ENCODE measurements around the gene CTBP1.

The CTBP1 gene

DNA sequence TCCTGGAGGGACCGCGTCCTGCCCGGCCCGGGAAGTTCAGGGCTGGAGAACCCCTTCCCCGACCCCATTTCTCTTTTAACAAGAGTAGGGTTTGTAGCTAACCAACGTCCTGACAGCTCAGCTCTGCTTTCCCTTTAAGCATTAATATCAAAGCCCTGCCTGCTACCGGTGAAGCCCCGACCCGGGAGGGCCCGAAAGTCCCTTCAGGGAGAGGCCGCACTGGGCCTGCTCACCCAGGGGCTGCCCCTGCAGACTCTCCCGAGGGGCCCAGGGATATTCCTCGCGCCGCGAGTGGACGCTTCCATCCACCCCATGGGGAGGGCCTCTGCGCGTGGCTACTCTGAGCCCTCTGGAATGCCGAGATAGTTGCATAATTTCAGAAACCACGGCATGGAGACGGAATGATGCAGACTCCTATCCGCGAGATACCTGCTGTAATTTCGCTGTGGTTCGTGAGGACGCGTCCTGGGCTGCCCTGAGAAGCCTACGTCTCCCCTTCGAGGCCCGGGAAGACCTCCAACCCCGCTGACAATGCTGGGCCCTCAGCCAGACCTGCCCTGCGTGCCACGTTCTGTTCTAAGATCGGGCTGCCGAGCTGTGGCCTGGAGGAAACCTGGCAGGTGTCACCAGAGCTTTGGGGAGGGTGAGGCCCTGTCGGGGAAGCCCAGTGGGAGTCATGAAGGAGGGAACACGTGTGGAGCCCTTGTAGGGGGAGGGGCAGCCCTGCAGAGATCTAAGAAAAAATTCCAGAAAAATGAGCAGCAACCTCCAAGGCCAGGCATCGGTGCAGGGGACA is 999 bp upstream of the CTBP1 start:
- peak; percentile 73 for DNase-seq (ENCODE audit: low spot score)

DNA sequence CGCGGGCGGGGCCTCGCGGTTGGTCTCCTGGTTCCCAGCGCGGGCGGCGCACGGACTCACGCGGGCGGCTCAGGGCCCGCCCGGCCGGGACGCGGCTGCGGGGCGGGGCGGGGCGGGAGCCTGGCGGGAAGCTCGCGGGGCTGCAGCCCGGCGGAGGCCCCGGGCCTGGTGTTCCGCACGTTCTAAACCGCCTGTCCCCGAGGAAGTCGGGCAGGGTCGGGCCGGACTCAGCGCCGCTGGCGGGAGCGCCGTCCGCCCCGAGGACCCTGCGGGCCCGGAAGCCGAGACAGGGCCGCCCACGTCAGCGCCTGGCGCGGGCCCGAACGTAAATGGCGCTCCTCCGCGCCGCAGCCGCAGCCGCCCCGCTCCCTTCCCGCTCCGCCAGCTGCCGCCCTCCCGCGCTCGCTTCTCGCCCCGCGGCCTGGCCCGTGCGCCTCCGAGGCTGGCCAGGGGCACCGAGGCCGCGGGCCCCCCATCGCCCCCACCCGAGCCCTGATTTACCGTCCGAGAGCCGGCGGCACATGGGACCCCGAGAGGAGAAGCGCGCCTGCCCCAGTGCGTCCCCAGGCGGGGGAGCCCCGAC is 309 bp upstream of the CTBP1 start:
- DNase-seq (ENCODE audit: low spot score): peak; percentile 95

DNA sequence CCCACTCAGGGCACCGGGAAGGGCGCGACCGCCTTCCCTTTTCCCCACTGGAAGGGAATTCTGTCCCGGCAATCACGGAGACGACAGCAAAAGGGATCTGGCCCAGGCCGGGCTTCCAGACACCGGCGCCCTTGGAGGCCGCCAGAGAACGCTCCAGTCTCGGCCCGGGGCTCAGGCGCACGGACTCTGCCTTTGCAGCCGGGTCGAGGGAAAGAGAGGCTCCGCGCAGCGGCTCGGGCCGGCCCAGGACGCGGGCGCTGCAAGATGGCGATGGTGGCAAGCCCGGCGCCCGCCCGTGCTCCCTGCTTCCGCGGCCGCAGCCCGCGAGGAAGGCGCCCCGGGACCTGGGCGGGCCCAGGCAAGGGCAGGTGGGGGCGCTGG is 1.1 kb downstream of the CTBP1 start:
- no peak for DNase-seq (ENCODE audit: low spot score)

DNA sequence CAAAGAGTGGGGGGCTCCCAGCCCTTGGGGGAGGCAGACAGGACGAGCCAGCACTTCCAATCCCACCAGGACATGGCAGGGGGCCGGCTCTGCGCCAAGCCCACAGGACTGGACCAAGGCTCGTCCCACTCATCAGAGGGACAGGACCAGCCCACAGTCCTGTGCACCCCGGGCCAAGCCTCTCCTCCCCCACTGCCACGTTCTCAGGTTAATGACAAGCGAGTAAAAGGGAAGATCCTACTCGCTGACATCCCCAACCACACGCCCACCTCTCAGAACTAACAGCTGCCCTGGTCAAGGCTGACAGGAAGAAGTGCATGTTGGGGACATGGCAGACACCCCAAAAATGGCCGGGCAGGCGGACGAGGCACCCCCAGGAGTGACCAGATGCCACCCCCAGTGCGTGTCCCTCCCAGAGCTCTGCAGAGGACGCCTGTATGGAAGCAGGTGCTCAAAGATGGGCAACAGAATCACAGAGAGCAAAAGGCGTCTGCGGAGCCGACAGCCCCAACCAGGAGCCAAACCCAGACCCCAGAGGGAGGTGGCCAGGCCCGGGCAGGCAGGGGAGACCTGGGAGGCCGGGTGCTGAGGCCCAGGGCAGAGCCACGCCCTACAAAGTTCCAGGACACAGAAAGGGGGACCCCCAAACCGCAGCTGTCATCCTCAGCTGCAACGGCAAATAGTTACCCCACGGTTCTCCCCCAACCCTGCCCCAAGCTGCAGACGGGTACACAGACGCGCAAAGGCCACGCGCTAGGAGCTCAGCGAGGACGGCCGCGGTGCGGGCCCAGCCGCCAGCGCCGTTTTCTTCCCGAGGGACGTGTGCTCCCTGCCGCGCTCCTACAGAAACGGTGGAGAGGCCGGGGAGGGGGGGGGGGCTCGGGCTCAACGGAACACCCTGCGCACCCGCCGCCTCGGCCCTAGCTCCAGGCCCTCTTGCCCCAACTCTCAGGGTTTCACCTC is 1.7 kb downstream of the CTBP1 start:
- peak; percentile 59 for DNase-seq (ENCODE audit: low spot score)

DNA sequence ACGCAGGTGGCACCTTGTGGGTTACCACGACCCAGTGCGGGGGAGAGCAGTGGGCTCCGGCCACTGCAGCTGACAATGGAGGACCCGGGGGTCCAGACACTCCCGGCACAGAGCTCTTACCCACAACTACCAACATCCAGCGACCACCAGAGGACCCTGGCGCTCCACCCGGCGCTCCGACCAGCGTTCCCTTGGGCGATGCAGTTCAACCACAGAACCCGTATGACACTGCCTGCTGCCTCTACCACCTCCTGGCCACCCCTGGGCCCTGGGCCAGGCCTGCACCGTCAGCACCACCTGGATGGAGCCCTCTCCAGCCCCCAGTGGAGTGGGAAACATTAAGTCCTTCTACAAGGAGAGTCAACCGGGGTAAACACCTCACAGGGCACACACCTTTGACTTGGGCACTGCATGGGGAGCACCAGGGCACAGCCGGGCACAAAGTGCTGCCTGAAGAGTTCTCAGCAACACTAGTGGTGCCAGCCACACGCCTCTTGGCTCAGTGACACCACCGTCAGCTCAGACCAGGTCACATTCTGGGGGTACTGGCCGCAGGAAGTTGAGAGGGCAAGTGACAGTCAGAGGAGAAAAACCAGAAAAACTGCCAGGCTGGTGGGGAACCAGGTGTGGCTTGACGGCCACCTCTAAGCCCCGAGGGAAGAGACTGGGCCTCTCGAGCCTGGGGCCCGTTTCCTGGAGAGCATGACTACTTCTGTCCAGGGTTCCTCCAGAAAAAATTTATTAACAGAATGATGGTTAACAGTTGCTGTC is 2.6 kb downstream of the CTBP1 start:
- DNase-seq (ENCODE audit: low spot score): peak; percentile 21

DNA sequence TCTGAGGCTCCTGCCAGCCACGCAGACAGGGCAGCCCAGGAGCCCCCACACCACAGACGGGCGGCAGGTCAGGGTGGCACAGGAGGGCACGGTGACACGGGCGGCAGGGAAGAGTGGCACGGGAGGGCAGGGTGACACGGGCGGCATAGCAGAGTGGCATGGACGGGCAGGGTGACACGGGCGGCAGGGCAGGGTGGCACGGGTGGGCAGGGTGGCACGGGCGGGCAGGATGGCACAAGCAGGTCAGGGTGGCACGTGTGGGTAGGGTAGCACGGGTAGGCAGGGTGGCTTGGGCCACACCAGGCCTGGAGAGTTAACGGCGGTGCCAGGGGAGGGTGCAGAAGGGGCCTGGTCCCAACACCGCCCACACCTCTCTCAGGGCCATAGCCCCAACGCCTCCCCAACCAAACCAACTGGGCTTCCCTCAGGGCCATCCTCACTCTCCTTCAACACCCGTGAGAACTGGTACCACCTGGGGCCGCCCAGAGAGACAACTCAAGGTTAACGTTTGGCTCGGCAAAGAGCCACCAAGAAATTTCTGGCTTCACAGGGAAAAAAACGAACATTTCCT is 3.4 kb downstream of the CTBP1 start:
- DNase-seq (ENCODE audit: low spot score): no peak

DNA sequence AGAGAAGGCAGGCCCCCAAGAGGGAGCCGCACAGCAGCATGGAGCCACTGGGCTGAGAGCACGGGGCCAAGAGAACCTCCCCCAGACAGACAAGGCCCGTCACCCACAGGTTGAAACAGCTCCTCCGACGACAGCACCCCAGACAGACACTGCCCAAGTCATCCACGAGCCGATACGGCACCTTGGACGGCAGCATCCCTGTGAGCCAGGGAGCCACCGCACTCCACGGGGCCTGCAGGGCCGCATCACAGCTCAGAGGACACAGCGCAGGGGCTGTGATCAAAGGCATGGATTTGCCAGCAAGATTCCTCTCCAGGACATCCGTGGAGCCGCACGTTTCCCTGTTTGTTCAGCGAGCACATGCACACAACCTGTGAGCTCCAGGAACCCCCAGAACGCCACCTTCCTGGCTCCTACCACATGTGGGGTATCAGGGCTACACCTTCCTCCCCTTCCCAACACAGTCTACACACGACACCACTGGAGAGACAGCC is 3.9 kb downstream of the CTBP1 start:
- no peak for DNase-seq (ENCODE audit: low spot score)

DNA sequence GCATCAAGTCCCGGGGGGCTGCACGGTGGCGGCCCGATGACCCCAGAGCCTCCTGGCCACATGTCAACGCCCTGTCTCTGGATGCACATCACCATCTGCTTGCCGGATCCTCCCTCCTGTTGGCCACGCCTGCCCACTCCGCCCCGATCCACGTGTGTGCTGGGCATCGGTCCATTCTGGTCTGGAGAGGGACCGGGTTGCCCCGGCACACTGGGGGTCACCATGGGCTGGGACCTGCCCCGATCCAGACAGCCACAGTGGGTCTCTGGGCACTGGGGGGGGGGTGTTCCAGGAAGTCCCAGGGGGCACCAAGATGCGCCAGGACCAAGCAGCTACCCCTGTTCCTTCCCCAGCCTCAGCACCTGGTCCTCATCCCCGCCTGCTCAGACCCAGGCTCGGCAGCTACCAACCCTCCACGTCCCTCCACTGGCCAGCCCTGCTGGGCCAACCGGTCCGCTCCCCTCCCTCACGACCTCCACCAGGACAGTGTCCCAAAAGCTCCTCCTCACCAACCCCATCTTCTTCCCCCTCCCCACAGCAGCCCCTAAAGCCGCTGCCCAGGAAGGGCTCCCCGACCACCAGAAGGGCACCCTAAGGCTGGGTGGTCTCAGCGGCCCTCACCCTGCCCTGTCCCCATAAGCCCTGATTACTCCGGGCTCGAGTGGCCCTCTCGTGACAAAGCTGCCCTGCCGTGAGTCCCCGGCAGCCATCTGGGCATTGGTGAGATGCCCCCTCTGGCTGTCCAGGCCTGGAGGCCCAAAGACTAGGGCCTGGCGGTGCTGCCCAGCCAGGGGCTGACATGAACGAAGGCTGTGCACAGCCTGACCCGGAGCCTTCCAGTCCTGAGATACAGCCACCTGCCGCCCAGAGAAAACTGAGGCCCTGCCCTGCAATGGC is 4.6 kb downstream of the CTBP1 start:
- peak; percentile 56 for DNase-seq (ENCODE audit: low spot score)

DNA sequence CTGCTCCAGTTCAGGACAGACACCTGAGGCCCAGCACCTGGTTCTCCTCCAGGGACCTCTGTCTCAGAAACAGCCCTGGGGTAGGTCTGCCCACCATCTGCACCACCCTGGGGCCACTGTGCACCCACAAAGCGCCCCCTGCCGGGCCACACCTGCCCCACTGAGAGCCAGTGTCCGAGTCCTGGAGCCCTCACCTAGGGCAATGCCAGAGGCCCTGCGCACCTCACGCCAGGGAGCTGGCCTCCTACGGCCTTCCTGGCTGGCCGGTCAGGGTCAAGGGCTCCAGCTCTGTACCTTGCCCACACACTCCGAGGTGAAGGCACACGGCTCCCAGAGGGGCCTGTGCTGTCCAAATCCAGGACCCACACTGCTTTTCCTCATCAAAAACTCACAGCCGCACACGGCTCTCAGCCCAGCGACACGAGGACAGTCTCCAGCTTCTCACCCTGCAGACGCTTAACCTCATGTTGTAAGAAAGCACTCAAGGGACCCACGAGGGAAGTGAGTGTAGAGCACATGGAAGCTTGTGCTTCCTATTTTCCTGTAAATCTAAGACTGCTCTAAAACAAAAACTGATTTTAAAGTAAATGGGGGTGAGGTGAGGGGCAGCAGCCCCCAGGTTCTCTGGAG is 5.4 kb downstream of the CTBP1 start:
- DNase-seq (ENCODE audit: low spot score): no peak

DNA sequence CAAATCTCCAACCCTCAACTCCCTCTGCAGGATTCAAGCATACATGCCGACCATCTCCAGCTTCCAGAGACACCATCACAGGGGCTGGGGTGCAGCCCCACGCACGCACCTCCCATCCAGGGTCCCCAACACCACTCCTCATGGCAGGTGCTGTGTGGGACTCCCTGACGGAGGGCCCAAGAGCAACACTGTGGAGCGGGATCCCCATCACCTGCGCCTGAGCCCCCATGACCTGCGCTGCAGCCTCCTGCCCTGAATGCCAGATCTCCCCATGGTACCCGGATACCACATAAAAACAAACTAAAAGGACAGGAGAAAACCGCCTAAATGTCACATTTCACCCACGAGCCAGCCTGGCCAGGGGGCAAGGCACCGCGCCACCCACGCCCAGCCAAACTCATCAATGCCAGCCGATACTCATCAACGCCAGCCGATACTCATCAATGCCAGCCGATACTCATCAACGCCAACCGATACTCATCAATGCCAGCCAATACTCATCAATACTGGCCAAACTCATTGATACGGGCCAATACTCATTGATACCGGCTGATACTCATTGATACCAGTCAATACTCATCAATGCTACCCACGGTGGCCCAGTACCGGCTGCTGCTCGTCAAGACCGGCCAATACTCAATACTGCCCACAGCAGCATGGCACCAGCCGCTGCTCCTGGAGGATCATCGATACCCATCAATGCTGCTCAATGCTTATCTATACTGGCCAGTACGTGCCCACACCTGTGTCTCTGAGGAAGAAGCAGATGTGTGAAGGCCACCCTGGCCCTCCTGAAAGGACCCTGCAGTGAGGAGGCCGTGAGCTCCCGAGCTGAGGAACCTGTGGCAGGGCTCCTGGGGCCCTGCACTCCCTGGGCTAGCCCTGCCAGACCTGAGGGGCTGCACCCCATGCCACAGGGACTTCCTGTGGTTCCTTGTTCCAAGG is 6.2 kb downstream of the CTBP1 start:
- no peak for DNase-seq (ENCODE audit: low spot score)

DNA sequence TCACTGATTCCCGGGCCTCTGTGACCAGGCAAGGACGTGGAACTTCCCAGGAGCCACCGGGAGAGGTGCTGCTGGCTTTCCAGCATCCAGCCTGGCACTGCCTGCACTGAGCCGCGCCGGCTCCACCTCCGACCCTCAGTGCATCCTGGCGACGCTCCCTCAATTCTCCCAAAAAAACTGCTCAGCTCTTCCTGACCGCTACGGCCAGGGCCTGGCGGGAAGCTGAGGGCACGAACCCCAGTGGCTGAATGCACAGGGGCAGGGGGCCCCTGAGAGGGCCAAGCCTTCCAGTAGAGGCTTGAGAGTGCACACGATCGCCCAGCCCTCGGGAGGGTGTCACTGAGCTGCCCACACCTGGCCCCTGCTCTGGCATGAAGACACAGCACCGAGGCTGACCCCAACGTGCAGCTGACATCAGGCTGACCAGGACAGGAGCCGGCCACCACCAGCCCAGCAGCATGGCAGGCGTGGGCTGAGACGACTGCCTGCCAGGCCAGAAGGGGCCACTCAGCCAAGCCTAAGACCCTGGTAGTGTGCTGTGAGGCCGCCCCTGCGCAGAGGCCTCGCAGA is 6.9 kb downstream of the CTBP1 start:
- DNase-seq (ENCODE audit: low spot score): no peak

DNA sequence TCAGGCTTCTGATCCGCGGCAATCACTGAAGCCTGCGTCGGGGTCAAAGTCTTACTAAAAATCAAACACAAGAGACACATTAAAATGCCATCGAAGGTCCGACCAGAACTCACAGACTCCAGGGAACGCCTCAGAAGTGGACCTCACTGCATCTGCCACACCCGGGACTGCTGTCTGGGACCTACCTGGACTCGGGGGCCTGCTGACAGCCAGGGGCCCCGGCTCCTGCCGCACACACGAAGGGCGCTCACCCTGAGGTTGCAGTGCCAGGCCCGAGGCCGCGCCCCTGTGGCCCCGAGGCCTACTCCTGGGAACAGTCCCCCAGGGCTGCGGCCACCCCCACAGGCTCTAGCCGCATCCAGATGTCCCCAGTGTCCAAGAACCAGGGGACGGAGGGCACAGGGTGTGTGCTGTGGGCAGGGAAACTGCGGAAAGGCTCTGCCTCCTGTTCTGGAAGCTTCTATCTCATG is 7.4 kb downstream of the CTBP1 start:
- no peak for DNase-seq (ENCODE audit: low spot score)

DNA sequence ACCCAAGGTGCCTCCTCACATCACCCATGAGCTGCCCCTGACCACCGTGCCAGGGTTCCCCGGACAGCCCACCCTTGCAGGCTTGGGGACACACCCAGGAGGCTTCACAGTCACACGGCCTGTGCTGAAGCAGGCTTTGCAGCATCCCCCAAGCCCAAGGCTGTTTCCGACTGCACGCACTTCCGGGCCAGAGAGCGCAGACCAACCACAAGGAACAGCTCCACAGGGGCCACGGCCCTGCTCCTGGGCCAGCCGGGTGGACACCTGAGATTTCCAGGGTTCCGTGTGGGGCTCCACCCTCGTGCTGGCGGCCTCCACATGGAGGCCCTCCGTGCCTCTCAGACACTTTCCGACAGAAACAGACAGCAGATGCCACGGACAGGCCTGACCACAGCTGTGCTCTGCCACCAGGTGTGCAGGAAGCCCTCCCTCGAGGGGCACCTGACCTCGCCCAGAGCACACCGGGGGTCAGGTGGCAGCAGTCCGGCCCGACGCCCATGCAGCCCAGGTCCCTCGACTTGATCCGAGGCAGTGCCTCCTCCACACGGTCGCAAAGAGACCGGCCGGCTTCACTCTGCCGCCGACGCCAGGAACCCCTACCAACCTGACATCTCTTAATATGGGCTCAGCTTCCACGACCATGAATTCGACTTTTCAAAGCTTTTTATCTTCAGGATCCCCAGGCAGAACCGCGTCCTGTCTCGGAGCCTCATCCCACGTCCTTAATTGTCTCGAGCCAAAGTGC is 8.0 kb downstream of the CTBP1 start:
- no peak for DNase-seq (ENCODE audit: low spot score)

DNA sequence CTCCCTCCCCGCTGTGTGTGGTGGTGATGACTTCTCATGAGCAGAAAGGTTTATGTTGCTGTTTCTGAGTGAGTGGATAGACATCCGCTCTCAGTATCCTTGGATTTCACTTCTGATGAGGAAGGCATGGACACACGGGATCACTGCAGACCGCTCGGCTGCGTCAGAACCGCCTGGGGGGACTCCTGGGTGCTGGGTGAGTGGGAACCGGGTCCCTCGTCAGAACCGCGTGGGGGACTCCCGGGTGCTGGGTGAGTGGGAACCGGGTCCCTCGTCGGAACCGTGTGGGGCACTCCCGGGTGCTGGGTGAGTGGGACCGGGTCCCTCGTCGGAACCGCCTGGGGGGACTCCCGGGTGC is 9.0 kb downstream of the CTBP1 start:
- no peak for DNase-seq (ENCODE audit: low spot score)

DNA sequence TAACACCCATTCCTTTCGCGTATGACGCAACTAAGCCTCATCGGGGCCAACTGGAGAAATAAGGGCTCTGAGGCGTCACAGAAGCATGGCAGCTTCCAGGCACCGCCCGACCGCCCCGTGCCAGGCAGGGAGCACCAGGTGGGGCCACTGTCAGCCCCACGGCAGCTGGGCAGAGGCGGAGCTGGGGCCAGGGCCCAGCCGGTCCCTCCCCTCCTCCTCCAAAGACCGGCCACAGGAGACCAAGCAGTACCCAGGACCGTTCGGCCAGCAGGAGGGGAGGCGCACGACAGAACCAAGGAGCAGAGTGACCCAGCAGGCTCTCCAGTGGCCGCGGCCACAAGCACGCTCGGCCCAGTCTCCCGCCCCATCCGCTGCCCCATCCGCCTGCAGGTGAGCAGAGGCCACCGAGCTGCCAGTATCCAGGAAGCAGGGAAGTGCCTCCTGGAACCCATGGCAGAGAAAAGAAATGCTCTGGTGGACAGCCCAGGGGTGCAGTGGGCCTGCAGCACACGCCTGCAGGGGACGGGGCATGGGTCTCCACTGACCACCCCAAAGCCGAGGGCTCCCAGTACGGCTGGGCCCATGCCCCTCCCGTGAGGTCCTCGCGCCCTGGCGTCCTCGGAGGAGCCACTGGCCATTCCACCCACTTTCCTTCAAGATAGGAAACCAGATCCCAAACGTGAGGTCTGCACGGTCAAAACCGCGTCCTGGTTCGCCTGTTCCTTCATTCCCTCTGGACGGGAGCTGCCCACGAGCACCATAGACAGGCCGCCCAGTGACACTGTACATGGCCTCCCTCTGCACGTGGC is 9.6 kb downstream of the CTBP1 start:
- DNase-seq (ENCODE audit: low spot score): no peak

DNA sequence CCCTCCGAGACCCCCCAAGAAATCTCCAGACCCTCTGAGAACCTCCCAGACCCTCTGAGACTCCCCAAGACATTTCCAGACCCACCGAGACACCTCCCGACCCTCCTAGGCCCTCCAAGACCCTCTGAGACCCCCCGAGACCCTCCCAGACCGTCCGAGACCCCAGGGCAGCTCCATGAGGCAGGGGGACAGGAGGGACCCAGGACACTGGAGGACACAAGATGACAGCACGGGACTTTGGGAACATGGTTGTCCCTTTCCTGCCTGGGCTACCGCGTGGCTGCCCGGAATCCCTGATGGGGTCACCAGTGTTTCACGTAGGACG is 10.3 kb downstream of the CTBP1 start:
- no peak for DNase-seq (ENCODE audit: low spot score)

All from GM03348 (cell line).